ENCODE data around the gene PSMC6.
"Not testable (repeated sequence)": the region's sequence is repeated elsewhere in the genome, so short reads cannot be mapped to it uniquely, and the experiment has no call there.

The PSMC6 gene

GRCh38 chr14:52716155-52716554 is 9.2 kb downstream of the PSMC6 start:
- no peak for DNase-seq (ENCODE audit: low read depth, low spot score)

DNA sequence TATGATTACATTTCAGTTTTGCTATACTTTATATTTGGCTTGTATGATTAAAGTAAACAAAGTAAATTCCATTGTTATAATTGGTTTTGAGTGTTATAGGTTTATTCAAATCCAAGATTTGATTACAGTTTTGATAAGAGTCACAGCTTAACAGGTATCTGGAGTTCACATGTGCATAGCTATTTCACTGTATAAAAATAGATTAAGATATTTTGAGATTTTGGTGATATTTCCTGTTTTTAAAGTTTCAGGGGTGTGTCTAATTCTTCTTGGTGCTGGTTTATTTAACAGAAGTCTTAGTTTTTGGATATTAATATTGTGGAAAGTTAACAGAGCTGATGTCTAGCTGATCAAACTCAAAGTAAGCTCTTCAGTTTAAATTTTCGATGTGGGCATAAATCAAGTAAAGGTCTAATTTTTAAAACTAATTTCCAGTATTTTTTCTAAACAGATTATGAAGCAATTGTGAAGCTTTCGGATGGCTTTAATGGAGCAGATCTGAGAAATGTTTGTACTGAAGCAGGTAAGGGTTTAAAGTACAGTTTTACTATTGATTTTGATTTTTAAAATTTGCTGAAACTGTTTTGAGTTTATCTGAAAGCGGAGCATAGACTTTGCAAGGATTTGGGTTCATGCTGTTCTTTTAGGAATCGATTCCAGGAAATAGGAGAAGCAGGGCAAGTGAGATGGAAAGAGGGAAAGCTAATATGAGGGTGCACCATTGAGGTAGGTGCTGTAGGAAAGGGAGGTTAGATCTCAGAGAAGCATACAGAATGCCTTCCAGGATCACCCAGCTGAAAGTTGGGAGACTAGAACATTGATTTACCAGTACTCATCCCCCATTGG is 16.7 kb downstream of the PSMC6 start:
- no peak for DNase-seq (ENCODE audit: low read depth, low spot score)

GRCh38 chr14:52724360-52724644 is 17.3 kb downstream of the PSMC6 start:
- DNase-seq (ENCODE audit: low read depth, low spot score): no peak

DNA sequence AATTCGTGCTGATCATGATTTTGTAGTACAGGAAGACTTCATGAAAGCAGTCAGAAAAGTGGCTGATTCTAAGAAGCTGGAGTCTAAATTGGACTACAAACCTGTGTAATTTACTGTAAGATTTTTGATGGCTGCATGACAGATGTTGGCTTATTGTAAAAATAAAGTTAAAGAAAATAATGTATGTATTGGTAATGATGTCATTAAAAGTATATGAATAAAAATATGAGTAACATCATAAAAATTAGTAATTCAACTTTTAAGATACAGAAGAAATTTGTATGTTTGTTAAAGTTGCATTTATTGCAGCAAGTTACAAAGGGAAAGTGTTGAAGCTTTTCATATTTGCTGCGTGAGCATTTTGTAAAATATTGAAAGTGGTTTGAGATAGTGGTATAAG is 20.5 kb downstream of the PSMC6 start:
- DNase-seq (ENCODE audit: low read depth, low spot score): not testable (repeated sequence)

GRCh38 chr14:52729035-52729434 is 22.0 kb downstream of the PSMC6 start:
- not testable (repeated sequence) for DNase-seq (ENCODE audit: low read depth, low spot score)

- DNase-seq (ENCODE audit: low read depth, low spot score): no peak
Measured at GRCh38 chr14:52729585-52729924, 22.6 kb downstream of the PSMC6 start.

DNA sequence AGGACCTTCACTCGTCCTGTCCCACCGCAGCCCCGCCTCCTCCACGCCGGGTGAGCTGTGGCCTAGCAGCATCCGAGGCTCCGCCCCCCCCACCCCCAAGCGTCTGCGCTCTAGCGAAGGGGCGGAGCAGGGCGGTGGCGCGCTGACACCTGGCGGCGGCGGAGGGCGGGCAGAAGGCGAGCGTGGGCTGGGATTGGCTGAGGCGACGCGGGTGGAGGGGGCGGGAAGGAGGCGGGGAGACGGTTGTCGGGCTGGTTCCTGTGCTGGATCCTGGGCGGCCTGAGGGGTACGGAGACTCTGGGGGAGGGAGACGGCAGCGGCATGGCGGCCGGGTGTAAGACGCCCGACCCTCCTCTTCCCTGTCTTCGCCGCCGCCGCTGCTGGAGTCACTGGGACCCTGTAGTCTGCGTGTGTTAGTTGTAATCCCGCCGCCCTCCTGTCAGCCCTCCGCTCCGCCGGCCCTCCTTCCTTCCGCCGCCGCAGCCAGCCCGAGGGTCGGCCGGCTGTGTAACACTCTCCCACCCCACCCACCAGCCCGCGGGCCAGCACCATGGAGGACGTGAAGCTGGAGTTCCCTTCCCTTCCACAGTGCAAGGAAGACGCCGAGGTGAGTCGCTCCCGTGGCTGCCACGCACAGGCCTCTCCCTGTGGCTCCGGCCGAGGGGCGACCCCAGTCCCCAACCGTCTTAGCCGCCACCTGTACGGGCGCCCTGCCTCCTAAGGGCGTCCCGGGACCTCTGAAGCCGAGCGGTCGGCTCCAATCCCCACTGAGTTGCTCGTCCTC is 23.1 kb downstream of the PSMC6 start, which contains the start of gene STYX:
STYX (plus strand) TSS at position 242 of the 784 bp plus-strand sequence; CDS start at position 551, 309 bp downstream.
- peak; percentile 91 for DNase-seq (ENCODE audit: low read depth, low spot score)

DNA sequence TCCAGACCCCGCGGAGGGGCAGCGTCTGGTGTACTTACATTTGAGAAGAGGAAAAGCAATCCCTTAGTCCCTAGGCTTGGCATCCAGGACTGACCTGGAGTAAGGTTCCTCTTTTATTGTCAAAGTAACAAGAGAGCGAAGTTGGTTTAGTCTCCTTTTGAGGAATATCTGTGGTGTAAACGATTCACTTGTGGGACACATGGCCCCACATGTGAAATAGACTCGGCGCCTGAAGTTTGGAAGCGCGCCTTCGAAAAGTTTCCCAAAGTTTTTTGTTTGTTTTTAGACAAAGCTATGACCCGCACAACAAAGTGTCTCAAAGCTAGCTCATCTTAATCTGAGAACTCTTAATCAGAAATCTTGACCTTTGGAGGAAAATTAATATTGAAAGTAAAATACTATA is 23.7 kb downstream of the PSMC6 start:
- no peak for DNase-seq (ENCODE audit: low read depth, low spot score)

- DNase-seq (ENCODE audit: low read depth, low spot score): no peak
Measured at GRCh38 chr14:52733824-52734223, 26.8 kb downstream of the PSMC6 start.

DNA sequence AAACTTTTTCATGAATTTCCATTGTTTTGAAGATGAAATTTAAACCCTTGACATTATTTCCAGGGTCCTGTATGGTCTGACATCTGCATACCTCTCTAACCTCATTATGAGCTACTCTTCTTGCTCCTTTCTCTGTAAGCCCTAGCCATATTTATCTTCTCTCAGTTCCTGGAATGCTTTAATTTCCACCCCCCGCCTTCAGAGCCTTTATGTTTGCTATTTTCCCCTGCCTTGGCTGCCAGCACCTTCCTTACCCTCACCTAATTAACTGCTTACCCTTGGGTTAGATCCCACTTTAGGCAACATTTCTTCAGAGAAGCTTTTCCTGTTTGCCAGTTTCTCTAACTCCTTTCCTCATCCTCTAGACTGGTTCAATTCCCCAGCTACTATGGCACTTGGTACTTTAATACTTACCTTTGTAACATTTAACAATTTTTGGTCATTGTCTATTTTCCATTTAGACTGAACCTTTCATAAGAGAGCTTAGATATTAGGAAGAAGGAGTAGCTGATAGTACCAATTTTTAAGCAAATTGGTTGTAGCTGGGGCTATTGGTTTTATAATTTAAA is 29.0 kb downstream of the PSMC6 start:
- DNase-seq (ENCODE audit: low read depth, low spot score): no peak

GRCh38 chr14:52738409-52738808 is 31.4 kb downstream of the PSMC6 start:
- no peak for DNase-seq (ENCODE audit: low read depth, low spot score)

GRCh38 chr14:52740751-52741150 is 33.8 kb downstream of the PSMC6 start:
- DNase-seq (ENCODE audit: low read depth, low spot score): no peak

DNA sequence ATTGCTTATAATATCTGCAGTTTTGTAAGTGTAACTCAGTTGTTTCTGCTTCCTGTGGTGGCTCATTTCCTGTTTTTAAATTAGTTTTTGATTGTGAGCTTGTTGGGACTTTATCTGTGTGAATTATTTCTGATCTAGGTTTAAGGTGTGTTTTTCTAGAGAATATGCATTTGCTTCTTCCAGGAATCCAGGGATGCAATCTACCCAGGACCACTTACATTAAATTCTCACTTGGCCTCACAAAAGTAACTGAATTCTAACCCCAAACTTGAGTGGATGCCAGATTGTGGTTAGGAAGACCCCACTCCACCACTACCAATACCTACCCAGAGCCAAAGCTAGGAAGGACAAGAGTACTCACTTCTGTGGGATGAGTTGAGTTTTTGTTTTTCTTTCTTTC is 34.9 kb downstream of the PSMC6 start:
- no peak for DNase-seq (ENCODE audit: low read depth, low spot score)

GRCh38 chr14:52748647-52749292 is 41.8 kb downstream of the PSMC6 start:
- no peak for DNase-seq (ENCODE audit: low read depth, low spot score)

- DNase-seq (ENCODE audit: low read depth, low spot score): no peak
Measured at GRCh38 chr14:52755607-52756316, 48.8 kb downstream of the PSMC6 start.

- DNase-seq (ENCODE audit: low read depth, low spot score): no peak
Measured at GRCh38 chr14:52759145-52759544, 52.1 kb downstream of the PSMC6 start.

- DNase-seq (ENCODE audit: low read depth, low spot score): not testable (repeated sequence)
Measured at GRCh38 chr14:52762923-52763322, 55.9 kb downstream of the PSMC6 start.

DNA sequence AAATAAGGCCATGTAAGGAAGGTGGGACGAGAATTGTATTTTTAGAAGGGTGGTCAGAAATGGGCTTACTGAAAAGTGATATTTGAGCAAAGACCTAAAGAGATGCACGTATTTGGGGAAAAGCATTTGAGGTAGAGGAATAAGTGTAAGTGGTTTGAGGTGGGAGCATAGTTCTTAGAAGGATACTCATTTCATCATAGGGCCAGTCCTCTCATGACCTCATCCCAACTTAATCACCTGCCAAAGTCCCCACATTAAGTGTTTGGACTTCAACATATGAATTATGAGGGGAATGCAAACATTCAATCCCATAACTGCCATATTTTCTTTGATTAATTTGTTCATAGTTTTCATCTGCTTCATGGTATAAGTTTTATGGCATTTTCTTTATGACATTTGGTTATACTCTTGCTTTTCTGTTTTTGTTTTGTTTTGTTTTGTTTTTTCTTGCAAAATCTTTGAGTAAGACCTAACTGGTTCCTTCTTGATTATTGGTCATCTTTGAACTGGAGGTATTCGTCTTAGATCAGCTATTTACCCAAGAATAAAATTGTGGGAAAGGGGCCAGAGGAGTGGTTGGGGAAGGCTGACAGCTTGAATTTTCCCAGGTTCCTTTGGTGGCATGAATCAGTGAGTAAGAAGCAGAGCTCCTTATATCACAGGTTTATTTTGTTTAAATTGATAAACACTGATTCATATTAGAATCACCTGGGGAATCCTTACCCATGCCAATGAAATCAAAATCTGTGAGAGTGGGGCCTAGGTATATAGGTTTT is 60.2 kb downstream of the PSMC6 start:
- no peak for DNase-seq (ENCODE audit: low read depth, low spot score)

- DNase-seq (ENCODE audit: low read depth, low spot score): no peak
Measured at GRCh38 chr14:52769887-52770286, 62.9 kb downstream of the PSMC6 start.

- no peak for DNase-seq (ENCODE audit: low read depth, low spot score)
Measured at GRCh38 chr14:52776816-52777215, 69.8 kb downstream of the PSMC6 start.
